GM19324 (cell line): ENCODE measurements around the gene ADRA2C.

Experiments
- ATAC-seq: cut with Tn5 transposase; IDR thresholded peaks from one replicate; pipeline ENCODE4 v1.9.1; 2021; ENCODE audit warnings: mild to moderate bottlenecking, moderate library complexity; ENCODE audit not compliant: unreplicated experiment, low FRiP score

The ADRA2C gene

DNA sequence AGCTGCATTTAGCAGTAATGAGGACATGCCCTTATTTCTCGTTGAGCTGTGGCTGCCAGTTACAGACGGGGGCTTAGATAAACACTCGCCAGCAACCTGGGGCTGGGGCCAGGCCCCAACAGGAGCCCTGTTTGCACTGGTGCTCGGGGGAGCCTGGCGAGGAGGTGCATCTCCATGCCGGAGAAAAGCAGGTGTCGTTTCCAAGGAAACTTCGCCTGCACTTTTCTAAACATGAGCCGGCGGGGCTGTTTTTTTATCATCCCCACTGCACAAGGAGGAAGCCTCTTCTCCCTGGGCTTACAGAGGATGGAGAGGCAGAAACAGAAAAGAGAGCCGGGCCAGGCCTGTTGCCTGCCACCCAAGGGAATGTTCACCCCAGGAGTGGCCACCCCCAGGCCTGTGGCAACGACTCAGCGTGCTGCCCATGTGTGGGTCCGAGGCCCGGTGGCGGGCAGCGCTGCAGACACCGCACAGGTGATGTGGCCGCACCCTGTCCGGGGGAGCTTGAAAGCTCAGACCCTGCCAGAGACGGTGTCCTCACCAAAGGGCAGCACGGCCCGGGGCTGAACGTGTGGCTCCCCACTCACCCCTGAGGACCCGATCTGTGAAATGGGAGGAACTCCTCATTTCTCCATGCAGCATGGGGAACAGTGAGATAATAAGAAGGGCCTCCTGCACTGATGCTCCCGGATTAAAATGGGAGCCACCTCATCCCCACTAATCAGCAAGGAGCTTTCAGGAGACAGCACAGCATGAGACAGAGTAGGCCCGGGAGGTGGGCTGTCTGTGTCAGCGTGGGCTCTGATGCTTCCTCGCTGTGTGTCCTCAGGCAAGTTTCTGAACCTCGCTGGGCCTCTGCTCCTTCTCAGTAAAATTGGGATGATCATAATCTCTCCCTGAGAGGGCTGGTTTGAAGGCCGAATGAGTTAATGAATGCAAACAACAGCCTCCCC, 33.8 kb upstream of the ADRA2C start:
- ATAC-seq: no peak

DNA sequence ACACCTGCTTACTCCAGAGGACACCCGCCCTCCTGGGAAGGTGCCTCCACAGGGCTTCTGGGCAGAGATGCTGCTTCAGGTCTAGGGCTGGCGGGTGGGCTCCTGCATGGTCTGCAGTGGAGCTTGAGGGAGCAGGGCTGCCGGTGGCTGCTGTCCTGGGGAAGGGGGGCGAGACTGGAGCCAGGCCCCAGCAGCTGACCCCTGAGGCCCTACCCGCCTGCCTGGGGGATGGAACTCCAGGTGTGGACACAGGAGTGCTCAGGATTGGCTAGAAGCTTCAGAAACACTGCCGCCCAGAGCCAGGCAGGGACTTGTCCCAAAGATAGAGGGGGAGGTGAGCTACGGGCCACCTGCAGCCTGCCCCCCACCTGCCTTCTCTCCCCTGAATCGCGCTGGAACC, 33.0 kb upstream of the ADRA2C start:
- no peak for ATAC-seq

DNA sequence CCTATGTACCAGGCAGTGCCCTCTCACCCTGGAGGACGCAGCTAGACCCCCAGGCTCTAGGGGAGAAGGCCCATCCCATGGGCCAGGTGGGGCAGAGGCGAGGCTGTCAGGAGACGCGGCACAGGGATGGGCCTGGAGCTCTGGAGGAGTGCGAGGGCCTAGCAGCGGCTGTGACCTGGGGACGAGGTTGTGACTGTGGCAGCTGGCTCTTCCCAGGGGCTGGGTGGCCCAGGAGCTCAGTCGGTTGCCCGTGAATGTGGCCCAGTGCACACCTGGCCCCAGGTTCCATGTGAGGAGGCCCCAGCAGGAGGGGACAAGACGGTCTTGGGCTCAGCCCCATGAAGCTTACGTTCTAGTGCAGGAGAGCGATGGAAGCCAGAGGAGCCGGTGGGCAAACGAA, 31.0 kb upstream of the ADRA2C start:
- ATAC-seq: no peak

DNA sequence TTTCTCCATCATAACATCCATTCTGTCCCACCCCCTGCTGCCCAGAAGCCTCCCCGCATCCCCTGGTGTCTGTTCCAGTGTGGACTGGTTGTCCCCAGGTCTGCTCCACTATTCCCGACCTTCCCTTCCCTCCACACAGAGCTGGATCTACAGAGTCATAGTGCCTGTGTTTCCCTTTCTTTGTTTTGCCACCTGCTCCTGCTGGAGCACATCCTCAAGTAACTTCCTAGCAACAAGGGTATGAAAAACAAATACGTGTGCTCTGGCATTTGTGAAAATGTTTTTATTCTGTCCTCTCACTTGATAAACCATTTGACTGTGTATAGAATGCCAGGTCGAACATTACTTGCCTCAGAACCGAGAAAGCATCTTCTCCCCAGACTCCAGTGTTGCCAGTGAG, 29.9 kb upstream of the ADRA2C start:
- ATAC-seq: no peak

DNA sequence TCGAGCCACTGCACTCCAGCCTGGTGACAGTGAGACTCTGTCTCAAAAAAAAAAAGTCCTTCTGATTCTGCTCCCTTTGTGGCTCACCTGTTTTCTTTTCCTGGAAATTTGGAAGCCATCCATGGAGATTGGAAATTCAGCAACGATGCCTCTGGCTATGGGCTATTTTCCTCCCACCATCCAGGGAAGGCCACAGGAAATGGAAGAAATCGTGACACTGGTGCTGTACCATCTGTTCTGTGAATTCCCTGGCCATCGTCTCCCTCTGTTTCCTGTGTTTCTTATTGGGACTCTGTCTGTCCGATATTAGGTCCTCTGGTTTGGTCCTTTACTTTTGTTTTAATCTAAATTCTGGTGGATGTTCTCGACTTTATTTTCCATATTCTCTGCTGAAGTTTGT, 29.4 kb upstream of the ADRA2C start:
- no peak for ATAC-seq

DNA sequence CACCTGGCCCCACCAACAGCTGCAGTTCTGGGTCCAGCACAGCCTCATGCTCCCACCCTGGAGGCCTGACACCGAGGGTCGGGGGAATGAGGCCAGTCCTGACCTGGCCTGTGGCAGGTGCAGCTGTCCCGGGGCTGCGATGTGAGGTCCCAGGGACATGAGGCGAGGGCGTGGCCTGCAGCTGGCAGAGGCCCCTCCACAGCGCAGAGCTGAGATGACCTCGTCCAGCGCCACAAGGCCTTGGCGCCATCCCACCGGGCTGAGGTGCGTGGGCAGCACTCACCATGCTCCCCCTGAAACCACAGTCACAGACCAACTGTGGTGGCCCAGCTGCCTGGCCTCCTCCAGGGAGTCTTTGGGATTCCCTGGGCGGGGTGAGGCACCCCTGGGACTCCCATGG, 26.6 kb upstream of the ADRA2C start:
- ATAC-seq: no peak

DNA sequence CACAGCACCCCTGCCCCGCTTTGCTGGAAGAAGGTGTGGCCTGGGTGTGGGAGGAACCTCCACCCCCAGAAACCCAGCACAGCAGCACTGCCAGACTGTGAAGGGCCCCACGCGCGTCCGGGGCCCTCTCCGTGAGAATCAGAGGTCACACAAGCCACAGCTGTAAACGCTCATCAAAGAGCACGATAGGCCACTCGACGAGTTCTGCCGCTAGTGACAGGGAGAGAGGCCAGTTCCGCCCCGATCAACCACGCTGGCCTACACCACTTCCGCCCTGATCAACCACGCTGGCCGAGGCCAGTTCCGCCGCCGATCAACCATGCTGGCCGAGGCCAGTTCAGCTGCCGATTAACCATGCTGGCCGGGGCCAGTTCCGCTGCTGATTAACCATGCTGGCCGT, 25.9 kb upstream of the ADRA2C start:
- ATAC-seq: no peak

DNA sequence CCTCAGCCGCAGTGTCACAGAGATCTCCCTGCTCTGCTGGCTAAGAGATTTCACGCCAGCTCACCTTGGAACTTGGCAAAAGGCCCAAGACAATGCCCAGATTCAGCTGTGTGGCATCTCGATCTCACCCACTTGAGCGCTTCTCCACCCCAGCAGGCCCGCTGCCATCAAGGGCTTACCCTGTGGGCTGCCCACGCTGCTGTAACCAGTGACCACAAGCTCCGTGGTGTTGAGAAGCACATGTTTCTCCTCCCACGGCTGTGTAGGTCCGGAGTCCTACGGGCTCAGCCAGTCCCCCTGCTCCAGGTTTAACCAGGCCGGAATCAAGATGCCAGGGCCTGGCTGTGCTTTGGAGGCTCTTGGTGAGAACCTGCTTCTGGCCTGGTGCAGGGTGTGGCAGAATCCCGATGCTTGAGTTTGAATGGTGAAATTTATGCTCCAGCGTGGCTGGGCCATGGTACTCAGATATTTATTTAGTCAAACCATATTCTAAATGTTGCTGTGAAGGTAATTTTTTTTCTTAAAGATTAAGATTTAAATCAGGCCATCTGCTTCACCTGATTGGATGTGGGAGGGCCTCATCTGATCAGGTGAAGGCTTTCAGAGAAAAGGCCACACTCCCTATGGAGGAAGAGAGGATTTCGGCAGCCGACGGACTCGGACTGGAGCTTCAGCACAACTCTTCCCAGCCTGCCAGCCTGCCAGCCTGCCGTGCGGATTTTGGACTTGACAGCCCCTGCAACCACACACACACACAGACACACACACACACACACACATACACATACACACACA, 24.8 kb upstream of the ADRA2C start:
- no peak for ATAC-seq

DNA sequence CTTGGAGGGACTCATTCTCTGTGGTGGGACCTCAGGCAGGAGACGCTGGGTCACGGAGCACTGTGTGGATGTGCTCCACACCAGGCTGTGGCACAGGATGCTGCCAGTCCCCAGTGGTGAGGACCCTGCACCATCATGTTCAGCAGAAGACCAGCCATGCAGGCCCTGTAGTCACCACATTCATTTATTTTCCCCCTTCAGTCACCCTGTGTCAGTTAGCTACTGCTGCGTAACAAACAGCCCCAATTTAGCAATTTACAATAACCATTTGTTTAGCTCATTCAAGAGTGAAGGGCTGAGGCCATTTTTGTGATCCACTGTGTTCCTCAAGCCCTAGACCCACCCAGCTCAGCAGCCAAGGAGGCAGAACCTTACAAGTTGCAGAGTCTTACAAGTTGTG, 23.6 kb upstream of the ADRA2C start:
- no peak for ATAC-seq

DNA sequence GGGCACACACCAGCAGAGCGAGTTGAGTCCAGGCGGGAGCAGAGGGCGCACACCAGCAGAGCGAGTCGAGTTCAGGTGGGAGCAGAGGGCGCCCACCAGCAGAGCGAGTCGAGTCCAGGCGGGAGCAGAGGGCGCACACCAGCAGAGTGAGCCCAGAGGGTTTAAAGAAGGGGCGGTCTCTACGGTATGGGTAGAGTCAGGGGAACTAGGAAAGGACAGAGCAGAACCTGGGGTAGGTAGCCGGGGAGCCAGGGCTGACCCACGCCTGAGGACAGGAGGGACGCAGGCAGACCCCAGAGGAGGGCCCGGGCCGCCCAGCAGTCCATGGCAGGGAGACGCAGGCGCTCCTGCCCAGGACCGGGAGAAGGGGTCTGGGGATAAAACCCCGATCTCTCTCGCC, 22.0 kb upstream of the ADRA2C start:
- no peak for ATAC-seq

DNA sequence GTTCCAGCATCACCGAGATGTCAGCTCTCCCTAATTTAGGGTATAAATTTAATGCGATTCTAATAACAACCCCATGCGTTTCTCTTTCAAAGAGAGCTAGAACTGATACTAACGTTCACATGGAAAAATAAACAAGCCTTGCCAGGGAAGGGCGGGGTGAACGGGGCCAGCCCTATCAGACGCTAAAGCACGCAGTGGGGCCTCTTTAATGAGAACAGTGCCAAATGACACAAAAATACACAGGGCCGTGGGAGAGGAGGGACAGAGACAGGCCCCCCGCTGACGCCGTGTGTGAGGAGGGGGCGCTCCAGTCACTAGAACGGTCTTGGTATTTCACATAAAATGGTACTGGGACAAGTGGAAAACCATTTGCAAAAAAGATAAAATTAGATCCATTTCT, 21.3 kb upstream of the ADRA2C start:
- no peak for ATAC-seq

DNA sequence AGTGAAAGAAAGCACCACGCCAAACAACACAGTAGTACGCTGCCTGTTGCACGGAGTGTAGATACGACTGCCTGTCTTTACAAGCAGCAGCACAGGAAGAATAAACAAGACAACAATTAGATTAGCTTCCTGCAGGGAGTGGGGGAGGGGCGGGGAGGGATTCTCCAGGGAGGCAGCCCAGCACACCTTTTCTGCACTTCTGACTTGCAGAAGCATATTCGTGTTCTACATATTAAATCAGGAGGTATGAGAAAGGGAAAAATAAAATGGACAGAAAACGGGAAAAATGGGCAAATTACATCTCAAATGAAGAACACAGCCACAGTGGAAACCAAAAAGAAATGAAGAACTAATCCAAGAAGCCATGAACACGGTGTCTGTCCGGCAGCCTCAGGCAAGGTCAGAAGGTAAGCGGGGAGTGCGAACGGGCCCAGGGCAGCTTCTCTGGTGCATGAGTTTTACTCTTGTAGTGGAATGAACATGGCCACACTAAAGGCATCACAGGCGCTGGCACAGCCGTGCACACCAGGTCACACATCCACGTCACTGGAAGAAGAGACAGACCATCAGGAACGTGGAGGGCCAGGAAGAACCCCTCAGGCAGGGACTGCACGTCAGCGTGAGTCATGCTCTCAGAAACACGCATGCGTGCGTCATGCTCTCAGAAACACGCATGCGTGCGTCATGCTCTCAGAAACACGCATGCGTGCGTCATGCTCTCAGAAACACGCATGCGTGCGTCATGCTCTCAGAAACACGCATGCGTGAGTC, 20.1 kb upstream of the ADRA2C start:
- no peak for ATAC-seq

DNA sequence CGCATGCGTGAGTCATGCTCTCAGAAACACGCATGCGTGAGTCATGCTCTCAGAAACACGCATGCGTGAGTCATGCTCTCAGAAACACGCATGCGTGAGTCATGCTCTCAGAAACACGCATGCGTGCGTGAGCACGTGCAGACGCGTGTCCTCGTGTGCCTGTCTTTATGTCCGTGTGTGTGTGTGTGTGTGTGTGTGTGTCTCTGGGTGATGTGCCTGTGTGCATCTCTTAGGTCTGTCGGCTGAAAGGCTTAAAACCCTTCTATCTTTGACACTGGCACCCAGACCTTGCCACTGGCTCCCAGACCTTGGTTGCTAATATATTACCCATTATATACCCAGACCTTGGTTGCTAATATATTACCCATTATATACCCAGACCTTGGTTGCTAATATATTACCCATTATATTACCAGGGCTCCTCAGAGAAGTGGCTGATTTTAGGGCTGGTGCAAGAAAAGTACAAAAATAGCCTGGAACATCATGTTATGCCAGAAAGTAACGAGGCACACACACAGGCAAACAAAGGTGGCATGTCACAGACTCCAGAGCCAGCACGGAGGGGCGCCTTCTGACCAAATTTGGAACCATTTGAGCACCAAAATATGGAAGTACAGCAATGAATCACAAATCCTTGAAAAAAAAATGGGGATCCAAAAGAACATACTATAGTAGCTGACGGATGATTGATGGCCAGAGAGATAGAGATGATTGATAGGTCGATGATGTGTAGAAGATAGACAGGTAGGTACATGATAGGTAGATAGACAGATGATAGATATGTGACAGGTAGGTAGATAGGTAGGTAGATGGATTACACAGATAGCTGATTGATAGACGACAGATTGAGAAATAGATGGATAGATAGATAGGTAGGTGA, 19.2 kb upstream of the ADRA2C start:
- ATAC-seq: no peak

DNA sequence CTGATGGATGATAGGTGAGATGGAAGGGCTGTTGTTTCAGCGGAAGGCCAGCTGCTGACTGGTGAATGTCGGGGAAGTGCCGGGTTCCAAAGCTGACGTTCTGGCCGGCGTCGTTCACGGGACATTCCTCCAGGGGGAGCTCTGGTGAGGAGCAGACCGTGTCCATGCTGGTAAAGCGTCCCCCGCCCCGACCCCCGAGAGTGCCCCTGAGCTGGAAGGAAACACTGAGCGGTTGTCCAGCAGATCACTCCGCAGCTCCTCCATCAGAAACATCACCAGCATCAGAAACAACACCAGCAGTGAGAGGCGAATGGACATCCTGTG, 18.6 kb upstream of the ADRA2C start:
- ATAC-seq: no peak

DNA sequence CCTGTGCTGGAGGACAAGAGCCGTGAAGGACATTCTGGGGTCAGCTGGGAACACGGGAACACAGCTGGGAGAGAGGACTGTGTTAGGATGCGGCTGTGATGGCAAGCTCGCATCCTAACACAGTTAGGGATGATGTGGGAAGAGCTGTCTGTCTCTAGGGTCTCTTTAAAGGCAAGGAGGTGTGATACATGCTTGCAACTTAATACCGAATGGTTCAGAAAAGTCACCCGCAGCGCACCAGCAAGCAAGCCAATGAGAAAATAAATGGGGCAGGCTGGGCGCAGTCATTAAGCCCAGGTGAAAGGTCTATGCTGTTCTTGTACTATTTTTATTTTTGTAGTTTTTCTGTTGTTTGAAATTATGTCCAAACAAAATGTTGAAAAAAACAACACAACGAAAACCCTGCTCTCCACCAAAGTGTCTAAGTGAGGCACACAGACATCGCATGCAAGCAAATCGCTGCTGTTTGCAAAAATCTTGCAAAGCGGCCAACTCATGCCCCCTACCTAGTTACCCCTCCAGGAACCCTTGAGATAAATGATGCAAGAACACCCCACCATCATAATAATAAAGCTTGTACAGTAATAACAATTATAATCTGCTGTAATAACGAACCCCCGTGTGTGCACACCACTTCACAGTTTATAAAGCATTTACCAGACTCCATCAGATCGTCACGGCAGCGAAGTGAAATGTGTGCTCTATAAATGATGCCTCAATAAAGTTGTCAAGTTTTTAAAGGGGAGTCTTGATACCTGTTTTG, 17.9 kb upstream of the ADRA2C start:
- ATAC-seq: no peak

DNA sequence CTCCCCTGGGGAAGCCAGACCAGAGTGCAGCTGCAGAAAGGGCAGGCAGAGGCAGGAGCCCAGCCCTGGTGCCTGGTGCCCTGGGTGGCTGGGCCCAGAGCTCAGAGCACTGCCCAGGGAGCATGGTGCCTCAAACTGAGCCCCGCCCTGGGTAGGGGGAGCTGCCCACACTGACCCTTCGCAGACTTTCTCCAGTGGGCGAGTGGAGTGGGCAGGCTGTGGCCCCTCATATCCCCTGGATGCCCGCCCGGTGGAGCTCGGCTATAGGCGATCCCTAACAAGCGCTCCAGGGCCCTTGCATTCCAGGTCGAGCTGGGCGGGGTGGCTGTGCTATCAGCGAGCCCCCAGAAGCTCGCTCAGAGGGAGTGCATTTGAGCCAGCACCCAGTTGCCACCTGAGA, 17.1 kb upstream of the ADRA2C start:
- ATAC-seq: no peak

DNA sequence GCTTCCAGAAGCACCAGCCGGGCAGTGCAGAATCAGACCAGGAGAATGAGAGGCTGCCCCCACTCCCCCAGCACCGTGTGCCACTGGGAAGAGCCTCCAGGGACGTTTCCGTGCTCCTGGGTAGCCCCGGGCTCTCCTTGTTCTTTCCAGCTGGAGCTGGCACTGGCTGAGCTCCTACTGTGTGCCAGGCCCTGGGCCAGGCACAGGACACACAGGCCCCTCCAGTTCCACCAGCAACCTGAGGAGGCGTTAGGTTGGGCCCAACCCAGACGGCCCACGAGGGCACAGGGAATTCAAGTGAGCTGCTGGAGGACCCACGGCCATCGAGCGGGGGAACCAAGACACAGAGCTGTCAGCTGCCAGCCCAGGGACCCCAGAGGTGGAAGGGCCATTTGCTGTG, 15.9 kb upstream of the ADRA2C start:
- ATAC-seq: no peak

DNA sequence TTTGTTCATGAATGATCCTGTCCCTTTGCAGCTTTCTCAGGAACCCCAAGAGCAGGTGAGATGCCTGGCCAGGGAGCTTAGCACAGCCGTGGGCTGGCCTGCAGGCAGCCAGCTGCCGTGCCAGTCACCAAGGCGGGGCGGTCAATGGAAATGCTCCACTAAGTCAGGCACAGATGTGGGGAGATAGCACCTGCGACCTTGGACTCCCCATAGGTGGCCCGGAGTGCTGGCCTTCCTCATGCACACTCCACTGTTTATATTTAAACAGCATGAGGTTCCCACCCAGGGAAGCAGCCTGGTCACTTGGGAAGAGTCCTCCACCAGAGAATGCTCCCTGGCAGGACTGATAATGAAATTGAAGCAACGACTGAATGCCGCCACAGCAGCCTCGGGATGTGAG, 14.2 kb upstream of the ADRA2C start:
- ATAC-seq: no peak

DNA sequence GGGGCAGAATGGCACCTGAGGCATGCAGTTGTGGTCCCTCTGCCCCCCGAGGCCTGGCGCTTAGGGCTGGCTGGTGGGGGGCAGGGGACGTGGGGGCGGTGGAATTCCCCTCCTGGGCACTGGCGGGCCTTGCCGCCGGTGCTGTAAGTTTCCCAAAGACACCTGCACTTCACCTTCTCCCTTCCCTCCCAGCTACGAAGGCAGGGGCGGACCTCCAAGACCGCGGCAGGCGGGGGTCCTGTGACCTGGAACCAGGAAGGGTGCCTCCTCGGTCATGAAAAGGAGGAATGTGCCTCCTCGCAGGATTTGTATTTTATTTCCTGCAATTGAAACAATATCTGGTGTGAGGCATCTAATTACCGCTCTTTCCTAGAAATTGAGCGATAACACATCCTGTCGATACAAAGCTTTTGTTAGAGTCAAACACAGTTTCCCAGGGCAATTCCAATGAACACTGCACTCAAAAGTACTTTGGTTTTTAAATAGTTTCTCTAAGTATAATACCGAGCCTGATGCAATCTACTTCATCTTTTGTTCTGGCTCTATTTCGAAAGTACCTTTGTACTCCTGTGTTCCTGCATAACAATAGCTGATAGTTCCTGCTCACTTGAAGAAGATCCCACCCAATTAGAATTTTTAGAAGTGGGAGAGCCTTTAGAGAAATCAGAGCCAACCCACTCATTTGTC, 12.3 kb upstream of the ADRA2C start:
- no peak for ATAC-seq
